Breast epithelium (tissue), 3 donors: ENCODE data around the gene TIAM1.

ENCODE experiments used
- POLR2A ChIP-seq: fragments of 450-650 bp; IDR thresholded peaks from one replicate; pipeline ENCODE4 v1.6.1; 2016; ENCODE audit warnings: antibody characterized with exemption, mild to moderate bottlenecking, moderate library complexity
- TF ChIP-seq, protein P1 (sequence below), 3 donors: fragments of 450-650 bp; IDR thresholded peaks; one replicate each; pipeline ENCODE4 v1.5.1; 2016 to 2017; ENCODE audit warnings: antibody characterized with exemption in 3 of 3, mild to moderate bottlenecking in 3 of 3, moderate library complexity in 3 of 3

DNA sequence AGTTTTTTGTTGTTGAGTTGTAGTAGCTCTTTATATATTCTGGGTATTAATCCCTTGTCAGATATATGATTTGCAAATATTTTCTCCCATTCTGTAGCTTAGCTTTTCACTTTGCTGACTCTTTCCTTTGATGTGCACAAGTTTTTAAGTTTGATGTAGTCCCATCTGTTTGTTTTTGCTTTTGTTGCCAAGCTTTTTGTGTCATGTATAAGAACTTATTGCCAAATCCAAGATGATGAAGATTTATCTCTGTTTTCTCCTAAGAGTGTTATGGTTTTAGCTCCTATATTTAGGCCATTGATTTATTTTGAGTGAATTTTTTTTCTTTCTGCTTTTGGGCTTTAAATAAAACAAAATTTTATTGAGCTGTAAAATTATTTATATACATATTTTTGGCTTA lies 253.7 kb downstream of the TIAM1 start:
- no peak for TF ChIP-seq POLR2A
- TF ChIP-seq, protein P1, sequence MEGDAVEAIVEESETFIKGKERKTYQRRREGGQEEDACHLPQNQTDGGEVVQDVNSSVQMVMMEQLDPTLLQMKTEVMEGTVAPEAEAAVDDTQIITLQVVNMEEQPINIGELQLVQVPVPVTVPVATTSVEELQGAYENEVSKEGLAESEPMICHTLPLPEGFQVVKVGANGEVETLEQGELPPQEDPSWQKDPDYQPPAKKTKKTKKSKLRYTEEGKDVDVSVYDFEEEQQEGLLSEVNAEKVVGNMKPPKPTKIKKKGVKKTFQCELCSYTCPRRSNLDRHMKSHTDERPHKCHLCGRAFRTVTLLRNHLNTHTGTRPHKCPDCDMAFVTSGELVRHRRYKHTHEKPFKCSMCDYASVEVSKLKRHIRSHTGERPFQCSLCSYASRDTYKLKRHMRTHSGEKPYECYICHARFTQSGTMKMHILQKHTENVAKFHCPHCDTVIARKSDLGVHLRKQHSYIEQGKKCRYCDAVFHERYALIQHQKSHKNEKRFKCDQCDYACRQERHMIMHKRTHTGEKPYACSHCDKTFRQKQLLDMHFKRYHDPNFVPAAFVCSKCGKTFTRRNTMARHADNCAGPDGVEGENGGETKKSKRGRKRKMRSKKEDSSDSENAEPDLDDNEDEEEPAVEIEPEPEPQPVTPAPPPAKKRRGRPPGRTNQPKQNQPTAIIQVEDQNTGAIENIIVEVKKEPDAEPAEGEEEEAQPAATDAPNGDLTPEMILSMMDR (IDR thresholded peaks at IDR 0.05), result no peak
